Measurements from ENCODE around the gene HOXD10.

GRCh38 chr2:176164611-176165369 lies 48.2 kb downstream of the HOXD10 start:
- TF ChIP-seq CTCF (conservative IDR thresholded peaks at IDR 0.05) = no peak
- TF ChIP-seq ZFX (IDR thresholded peaks at IDR 0.05) = no peak
